ENCODE data around the gene RNF17.

Gene RNF17

GRCh38 chr13:24922745-24923591 lies 159.0 kb downstream of the RNF17 start:
- DNase-seq = peak; percentile 91
- TF ChIP-seq EZH2phosphoT487 (IDR thresholded peaks at IDR 0.05; ENCODE audit: low read length) (no peak), EZH2 (optimal IDR thresholded peaks at IDR 0.05; ENCODE audit: low read depth, low read length) (no peak)
- TF ChIP-seq, protein P1, sequence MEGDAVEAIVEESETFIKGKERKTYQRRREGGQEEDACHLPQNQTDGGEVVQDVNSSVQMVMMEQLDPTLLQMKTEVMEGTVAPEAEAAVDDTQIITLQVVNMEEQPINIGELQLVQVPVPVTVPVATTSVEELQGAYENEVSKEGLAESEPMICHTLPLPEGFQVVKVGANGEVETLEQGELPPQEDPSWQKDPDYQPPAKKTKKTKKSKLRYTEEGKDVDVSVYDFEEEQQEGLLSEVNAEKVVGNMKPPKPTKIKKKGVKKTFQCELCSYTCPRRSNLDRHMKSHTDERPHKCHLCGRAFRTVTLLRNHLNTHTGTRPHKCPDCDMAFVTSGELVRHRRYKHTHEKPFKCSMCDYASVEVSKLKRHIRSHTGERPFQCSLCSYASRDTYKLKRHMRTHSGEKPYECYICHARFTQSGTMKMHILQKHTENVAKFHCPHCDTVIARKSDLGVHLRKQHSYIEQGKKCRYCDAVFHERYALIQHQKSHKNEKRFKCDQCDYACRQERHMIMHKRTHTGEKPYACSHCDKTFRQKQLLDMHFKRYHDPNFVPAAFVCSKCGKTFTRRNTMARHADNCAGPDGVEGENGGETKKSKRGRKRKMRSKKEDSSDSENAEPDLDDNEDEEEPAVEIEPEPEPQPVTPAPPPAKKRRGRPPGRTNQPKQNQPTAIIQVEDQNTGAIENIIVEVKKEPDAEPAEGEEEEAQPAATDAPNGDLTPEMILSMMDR (IDR thresholded peaks at IDR 0.05; ENCODE audit: low read length) = no peak
- peak overlapping the region; percentile 62 for H3K4me2 ChIP-seq (ENCODE audit: low read depth, low read length)
- 0 out of 2 replicates have a peak, but pooled peaks cover 3% of the 10 kb centered on the region for H3F3A ChIP-seq (ENCODE audit: insufficient read depth, low read length)
- H3K9me2 ChIP-seq (replicated peaks; ENCODE audit: insufficient read depth, low read length) = no peaks in the 10 kb centered on the region
- no peaks in the 10 kb centered on the region for H4K20me1 ChIP-seq (ENCODE audit: insufficient read depth, low read length)
- H3K4me1 ChIP-seq (ENCODE audit: low read length) = 0 out of 2 replicates have a peak, but pooled peaks cover 6% of the 10 kb centered on the region
- H2AFZ ChIP-seq (ENCODE audit: low read length) = peak overlapping the region; percentile 53; the same call in 1 of the 2 replicates
- H3K9ac ChIP-seq (ENCODE audit: low read length) = peak overlapping the region; percentile 84
- no peaks in the 10 kb centered on the region for H3K27me3 ChIP-seq (replicated peaks; ENCODE audit: insufficient read depth, low read length)
- H3K9me3 ChIP-seq (replicated peaks; ENCODE audit: insufficient read depth, low read length) = no peaks in the 10 kb centered on the region
- H3K36me3 ChIP-seq (replicated peaks; ENCODE audit: insufficient read depth, low read length) = no peaks in the 10 kb centered on the region
- peak overlapping the region; percentile 83 for H3K4me3 ChIP-seq (ENCODE audit: low read length)
- H3K27ac ChIP-seq (ENCODE audit: low read length) = peak overlapping the region; percentile 99
- peaks cover 42% of the 10 kb centered on the region for H3K79me2 ChIP-seq (ENCODE audit: low read length)

GRCh38 chr13:24925318-24926231 lies 161.6 kb downstream of the RNF17 start:
- 0 out of 2 replicates have a peak, but pooled peaks cover 6% of the 10 kb centered on the region for H3K4me1 ChIP-seq (ENCODE audit: low read length)
- H3K4me3 ChIP-seq (ENCODE audit: low read length) = no peak overlapping the region
- no peaks in the 10 kb centered on the region for H4K20me1 ChIP-seq (ENCODE audit: insufficient read depth, low read length)
- no peaks in the 10 kb centered on the region for H3K27me3 ChIP-seq (replicated peaks; ENCODE audit: insufficient read depth, low read length)
- H3F3A ChIP-seq (ENCODE audit: insufficient read depth, low read length) = 0 out of 2 replicates have a peak, but pooled peaks cover 3% of the 10 kb centered on the region
- no peaks in the 10 kb centered on the region for H3K9me2 ChIP-seq (replicated peaks; ENCODE audit: insufficient read depth, low read length)
- no peak overlapping the region for H3K4me2 ChIP-seq (ENCODE audit: low read depth, low read length)
- H3K79me2 ChIP-seq (ENCODE audit: low read length) = peaks cover 16% of the 10 kb centered on the region
- no peak overlapping the region for H2AFZ ChIP-seq (ENCODE audit: low read length)
- no peak for DNase-seq
- no peak overlapping the region for H3K9ac ChIP-seq (ENCODE audit: low read length)
- no peaks in the 10 kb centered on the region for H3K9me3 ChIP-seq (replicated peaks; ENCODE audit: insufficient read depth, low read length)
- no peak overlapping the region for H3K27ac ChIP-seq (ENCODE audit: low read length)
- TF ChIP-seq EZH2phosphoT487 (IDR thresholded peaks at IDR 0.05; ENCODE audit: low read length) (no peak), EZH2 (optimal IDR thresholded peaks at IDR 0.05; ENCODE audit: low read depth, low read length) (no peak)
- TF ChIP-seq, protein P1 (IDR thresholded peaks at IDR 0.05; ENCODE audit: low read length) = no peak
- H3K36me3 ChIP-seq (replicated peaks; ENCODE audit: insufficient read depth, low read length) = no peaks in the 10 kb centered on the region

- H3K4me2 ChIP-seq (ENCODE audit: low read depth, low read length) = no peak overlapping the region
- no peak overlapping the region for H3K9ac ChIP-seq (ENCODE audit: low read length)
- TF ChIP-seq EZH2phosphoT487 (IDR thresholded peaks at IDR 0.05; ENCODE audit: low read length) (no peak), EZH2 (optimal IDR thresholded peaks at IDR 0.05; ENCODE audit: low read depth, low read length) (no peak)
- TF ChIP-seq, protein P1 (IDR thresholded peaks at IDR 0.05; ENCODE audit: low read length) = no peak
- H3K4me1 ChIP-seq (ENCODE audit: low read length) = no peaks in the 10 kb centered on the region
- no peaks in the 10 kb centered on the region for H3K9me2 ChIP-seq (replicated peaks; ENCODE audit: insufficient read depth, low read length)
- no peaks in the 10 kb centered on the region for H3K27me3 ChIP-seq (replicated peaks; ENCODE audit: insufficient read depth, low read length)
- H4K20me1 ChIP-seq (ENCODE audit: insufficient read depth, low read length) = no peaks in the 10 kb centered on the region
- H3K9me3 ChIP-seq (replicated peaks; ENCODE audit: insufficient read depth, low read length) = no peaks in the 10 kb centered on the region
- DNase-seq = peak; percentile 63
- H3F3A ChIP-seq (ENCODE audit: insufficient read depth, low read length) = 0 out of 2 replicates have a peak, but pooled peaks cover 2% of the 10 kb centered on the region
- H3K27ac ChIP-seq (ENCODE audit: low read length) = peak overlapping the region; percentile 25; the same call in 1 of the 2 replicates
- no peak overlapping the region for H3K4me3 ChIP-seq (ENCODE audit: low read length)
- H3K36me3 ChIP-seq (replicated peaks; ENCODE audit: insufficient read depth, low read length) = no peaks in the 10 kb centered on the region
- no peak overlapping the region for H2AFZ ChIP-seq (ENCODE audit: low read length)
- no peaks in the 10 kb centered on the region for H3K79me2 ChIP-seq (ENCODE audit: low read length)
These were observed 163.9 kb downstream of the RNF17 start for GRCh38 chr13:24927810-24928404.

Measured in MM.1S (cell line).